ENCODE data around the gene NLGN1. TPM values are rescaled to one million over a fixed set of nuclear protein-coding genes. Genes with fewer than 3 reads are reported as not detected.

The NLGN1 gene
- total RNA-seq, 1 donor from 2014 or later, result 50.2 TPM

GRCh38 chr3:173865900-173866498 is 468.5 kb downstream of the NLGN1 start:
- peak overlapping the region; percentile 50 for H3K27ac Mint-ChIP-seq (ENCODE audit: unreplicated experiment)

GRCh38 chr3:173869766-173870165 is 472.2 kb downstream of the NLGN1 start:
- peaks cover 2% of the 10 kb centered on the region for H3K27me3 Mint-ChIP-seq (ENCODE audit: unreplicated experiment)
- no peak for DNase-seq
- H3K27ac Mint-ChIP-seq (ENCODE audit: unreplicated experiment), result no peak overlapping the region
- peaks cover 8% of the 10 kb centered on the region for H3K4me1 Mint-ChIP-seq (ENCODE audit: low read depth, unreplicated experiment)
- no peak overlapping the region for H3K4me3 Mint-ChIP-seq (ENCODE audit: unreplicated experiment)
- TF ChIP-seq CTCF (IDR thresholded peaks at IDR 0.05; ENCODE audit: partially characterized antibody, unreplicated experiment), result no peak
- H3K9me3 Mint-ChIP-seq (ENCODE audit: unreplicated experiment), result no peaks in the 10 kb centered on the region
- no peaks in the 10 kb centered on the region for H3K36me3 Mint-ChIP-seq (ENCODE audit: unreplicated experiment)

More at GRCh38 chr3:173865900-173866498, 468.5 kb downstream of the NLGN1 start:
- Mint-ChIP-seq H3K27me3 (ENCODE audit: unreplicated experiment) (no peaks in the 10 kb centered on the region), H3K4me1 (ENCODE audit: low read depth, unreplicated experiment) (peaks cover 8% of the 10 kb centered on the region), H3K36me3 (ENCODE audit: unreplicated experiment) (no peaks in the 10 kb centered on the region), H3K9me3 (ENCODE audit: unreplicated experiment) (no peaks in the 10 kb centered on the region), H3K4me3 (ENCODE audit: unreplicated experiment) (no peak overlapping the region)
- DNase-seq, result no peak
- TF ChIP-seq CTCF (IDR thresholded peaks at IDR 0.05; ENCODE audit: partially characterized antibody, unreplicated experiment), result no peak

- Mint-ChIP-seq H3K27ac (ENCODE audit: unreplicated experiment) (no peak overlapping the region), H3K9me3 (ENCODE audit: unreplicated experiment) (no peaks in the 10 kb centered on the region), H3K36me3 (ENCODE audit: unreplicated experiment) (no peaks in the 10 kb centered on the region), H3K4me3 (ENCODE audit: unreplicated experiment) (no peak overlapping the region), H3K27me3 (ENCODE audit: unreplicated experiment) (peaks cover 2% of the 10 kb centered on the region), H3K4me1 (ENCODE audit: low read depth, unreplicated experiment) (peaks cover 3% of the 10 kb centered on the region)
- DNase-seq, result no peak
- no peak for TF ChIP-seq CTCF (IDR thresholded peaks at IDR 0.05; ENCODE audit: partially characterized antibody, unreplicated experiment)
Observed at GRCh38 chr3:173870976-173871375, 473.4 kb downstream of the NLGN1 start.

- H3K4me1 Mint-ChIP-seq (ENCODE audit: low read depth, unreplicated experiment), result no peaks in the 10 kb centered on the region
- H3K36me3 Mint-ChIP-seq (ENCODE audit: unreplicated experiment), result no peaks in the 10 kb centered on the region
- H3K27ac Mint-ChIP-seq (ENCODE audit: unreplicated experiment), result no peak overlapping the region
- peaks cover 2% of the 10 kb centered on the region for H3K27me3 Mint-ChIP-seq (ENCODE audit: unreplicated experiment)
- no peak overlapping the region for H3K4me3 Mint-ChIP-seq (ENCODE audit: unreplicated experiment)
- no peak for TF ChIP-seq CTCF (IDR thresholded peaks at IDR 0.05; ENCODE audit: partially characterized antibody, unreplicated experiment)
- H3K9me3 Mint-ChIP-seq (ENCODE audit: unreplicated experiment), result no peaks in the 10 kb centered on the region
- no peak for DNase-seq
Observed at GRCh38 chr3:173875790-173876189, 478.2 kb downstream of the NLGN1 start.

GRCh38 chr3:173876476-173876875 is 478.9 kb downstream of the NLGN1 start:
- Mint-ChIP-seq H3K27me3 (ENCODE audit: unreplicated experiment) (peaks cover 3% of the 10 kb centered on the region), H3K36me3 (ENCODE audit: unreplicated experiment) (peaks cover under 1% of the 10 kb centered on the region), H3K4me3 (ENCODE audit: unreplicated experiment) (no peak overlapping the region), H3K9me3 (ENCODE audit: unreplicated experiment) (no peaks in the 10 kb centered on the region), H3K4me1 (ENCODE audit: low read depth, unreplicated experiment) (no peaks in the 10 kb centered on the region), H3K27ac (ENCODE audit: unreplicated experiment) (no peak overlapping the region)
- TF ChIP-seq CTCF (IDR thresholded peaks at IDR 0.05; ENCODE audit: partially characterized antibody, unreplicated experiment), result peak; percentile 51
- DNase-seq, result no peak
